HCT116 (cell line): ENCODE results near the gene SQSTM1. TPM values are rescaled to one million over a fixed set of nuclear protein-coding genes. Genes with fewer than 3 reads are reported as not detected.

ENCODE experiments used
- ATAC-seq: fragments of 200-7000 bp; cut with Tn5 transposase; 2 replicates; pipeline ENCODE4 v1.9.1; 2020; ENCODE audit warnings: mild to moderate bottlenecking, moderate library complexity
- BruUV-seq: library from RNA; stranded (reverse); fragments of 400-500 nt; replicated peaks from 2 replicates; lab custom pipeline; 2021; lab: Mats Ljungman, UMichigan
- CTCF ChIA-PET: fragments of 300-600 bp; sonication (Branson Sonifier 250); formaldehyde crosslinking; loops from one replicate; lab custom pipeline; 2021; ENCODE audit warnings: antibody characterized with exemption; lab: Charles Lee
- POLR2A ChIA-PET: fragments of 300-600, 350-600 bp; sonication (Branson Sonifier 250); formaldehyde crosslinking; loops from one replicate; lab custom pipeline; 2021; ENCODE audit warnings: antibody characterized with exemption; lab: Charles Lee
- RAD21 ChIA-PET, 2 experiments: fragments of 300-600 bp; sonication (Branson Sonifier 250); formaldehyde crosslinking; loops; one replicate each; lab custom pipeline; 2023; ENCODE audit warnings: low total read pairs in 2 of 2; ENCODE audit not compliant: uncharacterized antibody in 2 of 2, unreplicated experiment in 2 of 2, low non-redundant PET in 1 of 2; lab: Charles Lee
- DNase-seq: peaks from one replicate; pipeline ENCODE4 v3.0.0-alpha.2; 2010; ENCODE audit warnings: low read depth, low spot score
- H2AFZ ChIP-seq: fragments of 200-600 bp; shearing (Covaris generic), sonication (generic); 2 replicates; pipeline ENCODE4 v1.6.1; 2017; ENCODE audit warnings: low read depth, mixed run types, mixed read lengths, antibody characterized with exemption, low read length; ENCODE audit not compliant: poor library complexity, severe bottlenecking
- H3K27ac ChIP-seq: 2 replicates; pipeline ENCODE4 v1.5.1; 2012; ENCODE audit warnings: low read depth, low read length
- H3K27me3 ChIP-seq: fragments of 200-600 bp; sonication (generic); 2 replicates; pipeline ENCODE4 v1.6.1; 2016; ENCODE audit warnings: mixed run types, low read length, mixed read lengths; ENCODE audit not compliant: insufficient read depth
- H3K36me3 ChIP-seq, 2 experiments: fragments of 200-500 bp in 1 of 2; fragments of 200-600 bp in 1 of 2; sonication (Bioruptor generic) in 1 of 2; sonication (generic) in 1 of 2; 2 replicates each; pipeline versions ENCODE4 v1.5.1 to v1.6.1; 2014 to 2016; ENCODE audit warnings: low read length in 2 of 2, inconsistent platforms in 1 of 2, mixed read lengths in 1 of 2, mixed run types in 1 of 2; ENCODE audit not compliant: insufficient read depth in 2 of 2, control insufficient read depth in 1 of 2
- H3K4me1 ChIP-seq, 2 experiments: fragments of 200-600 bp in 1 of 2; sonication (generic) in 1 of 2; 2 replicates each; pipeline versions ENCODE4 v1.5.1 to v1.6.1; 2012 to 2017; ENCODE audit warnings: low read length in 2 of 2, inconsistent platforms in 1 of 2, mild to moderate bottlenecking in 1 of 2, mixed read lengths in 1 of 2, mixed run types in 1 of 2, moderate library complexity in 1 of 2; ENCODE audit not compliant: insufficient read depth in 2 of 2, control insufficient read depth in 1 of 2
- H3K4me2 ChIP-seq: fragments of 200-600 bp; sonication (generic); 2 replicates; pipeline ENCODE4 v1.6.1; 2017; ENCODE audit warnings: mixed run types, low read length, mixed read lengths
- H3K4me3 ChIP-seq, 2 experiments: fragments of 200-600 bp in 1 of 2; sonication (generic) in 1 of 2; replicated peaks in 1 of 2; 2 replicates each; pipeline ENCODE4 v1.5.1; 2011 to 2016; ENCODE audit warnings: low read length in 2 of 2, control low read depth in 1 of 2, low read depth in 1 of 2, mild to moderate bottlenecking in 1 of 2, mixed read lengths in 1 of 2, mixed run types in 1 of 2
- H3K79me2 ChIP-seq: fragments of 200-600 bp; sonication (generic); 2 replicates; pipeline ENCODE4 v1.6.1; 2017; ENCODE audit warnings: mild to moderate bottlenecking, mixed run types, low read length, moderate library complexity, mixed read lengths; ENCODE audit not compliant: insufficient read depth
- H3K9ac ChIP-seq: fragments of 200-600 bp; sonication (generic); 2 replicates; pipeline ENCODE4 v1.6.1; 2016; ENCODE audit warnings: low read length, mixed read lengths
- H3K9me2 ChIP-seq: fragments of 200-600 bp; sonication (generic), shearing (Covaris generic); 2 replicates; pipeline ENCODE4 v1.6.1; 2017; ENCODE audit warnings: mixed run types, mild to moderate bottlenecking, moderate library complexity; ENCODE audit not compliant: insufficient read depth
- H3K9me3 ChIP-seq, 2 experiments: fragments of 200-500 bp in 1 of 2; fragments of 200-600 bp in 1 of 2; sonication (Bioruptor generic) in 1 of 2; sonication (generic) in 1 of 2; 2 replicates each; pipeline ENCODE4 v1.6.1; 2014 to 2017; ENCODE audit warnings: low read length in 2 of 2, mixed read lengths in 2 of 2, inconsistent platforms in 1 of 2, low read depth in 1 of 2, mild to moderate bottlenecking in 1 of 2, mixed run types in 1 of 2, moderate library complexity in 1 of 2; ENCODE audit not compliant: control insufficient read depth in 1 of 2, insufficient read depth in 1 of 2
- H4K20me1 ChIP-seq: fragments of 200-600 bp; sonication (generic), shearing (Covaris generic); 2 replicates; pipeline ENCODE4 v1.6.1; 2017; ENCODE audit warnings: mixed run types, mild to moderate bottlenecking, moderate library complexity; ENCODE audit not compliant: insufficient read depth
- ATF3 ChIP-seq: IDR thresholded peaks from 2 replicates; pipeline ENCODE4 v1.6.1; 2012
- CBX3 ChIP-seq: IDR thresholded peaks from 2 replicates; pipeline ENCODE4 v1.6.1; 2012; ENCODE audit warnings: low read depth
- CTCF ChIP-seq, 3 experiments: fragments of 200-600 bp in 1 of 3; sonication (generic) in 1 of 3; IDR thresholded peaks in 2 of 3; conservative IDR thresholded peaks in 1 of 3; 2 replicates each; pipeline ENCODE4 v1.5.1; 2012 to 2017; ENCODE audit warnings: low read depth in 2 of 3, low read length in 2 of 3, antibody characterized with exemption in 1 of 3, borderline replicate concordance in 1 of 3, control low read depth in 1 of 3, mild to moderate bottlenecking in 1 of 3, mixed read lengths in 1 of 3, mixed run types in 1 of 3, moderate library complexity in 1 of 3; ENCODE audit not compliant: insufficient read depth in 1 of 3
- EGR1 ChIP-seq: IDR thresholded peaks from 2 replicates; pipeline ENCODE4 v1.6.1; 2012; ENCODE audit warnings: low read depth
- ELF1 ChIP-seq: IDR thresholded peaks from 2 replicates; pipeline ENCODE4 v1.6.1; 2012; ENCODE audit warnings: low read depth, borderline replicate concordance
- EZH2phosphoT487 ChIP-seq: fragments of 200-600 bp; IDR thresholded peaks from 2 replicates; pipeline ENCODE4 v1.6.1; 2018; ENCODE audit warnings: antibody characterized with exemption, borderline replicate concordance
- JUND ChIP-seq: IDR thresholded peaks from 2 replicates; pipeline ENCODE4 v1.6.1; 2012
- MAX ChIP-seq: IDR thresholded peaks from 2 replicates; pipeline ENCODE4 v1.6.1; 2012
- POLR2A ChIP-seq: IDR thresholded peaks from 2 replicates; pipeline ENCODE4 v1.7.0; 2011; ENCODE audit warnings: borderline replicate concordance; ENCODE audit not compliant: insufficient read depth, insufficient read length; ENCODE audit errors: extremely low read depth
- POLR2AphosphoS5 ChIP-seq: IDR thresholded peaks from 2 replicates; pipeline ENCODE4 v1.6.1; 2011; ENCODE audit warnings: mild to moderate bottlenecking, low read depth, low read length, moderate library complexity
- SIN3A ChIP-seq: IDR thresholded peaks from 2 replicates; pipeline ENCODE4 v1.6.1; 2012; ENCODE audit warnings: low read depth
- YY1 ChIP-seq: IDR thresholded peaks from 2 replicates; pipeline ENCODE4 v1.6.1; 2011; ENCODE audit warnings: low read length, low read depth, moderate library complexity, mild to moderate bottlenecking; ENCODE audit not compliant: insufficient replicate concordance; ENCODE audit errors: extremely low read depth
- ZBTB33 ChIP-seq: IDR thresholded peaks from 2 replicates; pipeline ENCODE4 v1.6.1; 2011; ENCODE audit warnings: mild to moderate bottlenecking, low read length, moderate library complexity; ENCODE audit not compliant: insufficient replicate concordance; ENCODE audit errors: extremely low read depth
- ZFX ChIP-seq: fragments of 450-650 bp; IDR thresholded peaks from 2 replicates; pipeline ENCODE4 v1.6.1; 2017
- ZNF274 ChIP-seq: fragments of 200-500 bp; sonication (Bioruptor generic); IDR thresholded peaks from 2 replicates; pipeline ENCODE4 v1.6.1; 2014; ENCODE audit warnings: mild to moderate bottlenecking, low read depth, low read length, inconsistent platforms
- intact Hi-C: fragments of 100-400 bp; cut with micrococcal nuclease; formaldehyde crosslinking; loops from 2 replicates; pipeline ENCODE4 v1.10.0; 2022
- microRNA counts: library from miRNA; unstranded; fragments of <30 nt; microRNA quantifications from one replicate; lab custom pipeline; 2015
- microRNA-seq: library from miRNA; unstranded; fragments of <30 nt; microRNA quantifications from one replicate; pipeline ENCODE4, GENCODE V29; 2016; ENCODE audit warnings: borderline number of aligned reads
- total RNA-seq: library from RNA; stranded (reverse); gene quantifications from one replicate; pipeline ENCODE4 v1.2.1, GENCODE V29; 2021; ENCODE audit not compliant: unreplicated experiment

SQSTM1 gene
- total RNA-seq, 1 experiment from 2014 or later, result 299 TPM

DNA sequence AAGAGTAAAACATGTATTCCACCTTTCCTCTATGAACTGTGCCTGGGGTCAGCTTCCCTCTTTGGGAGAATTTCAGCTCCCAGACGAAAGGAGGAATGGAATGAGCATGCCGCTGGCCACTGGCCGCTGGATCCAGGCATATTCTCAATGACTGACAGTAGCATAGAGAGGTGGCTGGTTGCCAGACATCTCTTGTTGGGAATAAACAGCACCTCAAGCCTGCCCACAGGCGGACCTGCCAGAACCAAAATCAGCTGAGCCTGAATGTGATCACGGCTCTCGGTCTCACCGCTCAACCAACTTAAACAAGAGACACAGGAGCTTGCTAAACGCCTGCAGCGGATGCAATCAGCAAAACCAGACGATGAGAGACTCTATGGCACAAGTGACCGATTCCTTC lies 66.4 kb downstream of the SQSTM1 start:
- Histone ChIP-seq H3K27ac (no peak overlapping the region), H3K4me3 (no peak overlapping the region), H3K36me3 (peaks cover 42 to 86% of the 10 kb centered on the region in 2 experiments), H3K9me2 (no peaks in the 10 kb centered on the region), H3K4me1 (no peaks in the 10 kb centered on the region), H4K20me1 (no peaks in the 10 kb centered on the region), H3K4me2 (no peak overlapping the region), H3K79me2 (no peaks in the 10 kb centered on the region), H2AFZ (no peak overlapping the region), H3K27me3 (no peaks in the 10 kb centered on the region), H3K9ac (no peak overlapping the region), H3K9me3 (peaks cover 18 to 19% of the 10 kb centered on the region in 2 experiments; a peak in 3 of 4 replicates)
- CTCF ChIA-PET, result no interaction called here
- RAD21 ChIA-PET, result no interaction called here
- DNase-seq (no peak), ATAC-seq (no peak)
- intact Hi-C loops, result no loop called here
- POLR2A ChIA-PET, result no interaction called here
- TF ChIP-seq ZFX (no peak), ELF1 (no peak), EZH2phosphoT487 (no peak), POLR2A (no peak), POLR2AphosphoS5 (no peak), ZNF274 (no peak), CTCF (IDR thresholded peaks at IDR 0.05 in 2 of 3, conservative IDR thresholded peaks at IDR 0.05 in 1 of 3; ENCODE audit: borderline replicate concordance in 1 of 3, insufficient read depth in 1 of 3, low read depth in 2 of 3, low read length in 2 of 3) (no peak), CBX3 (no peak), MAX (no peak), SIN3A (no peak), JUND (no peak), ZBTB33 (no peak), YY1 (no peak), EGR1 (no peak), ATF3 (no peak)
- BruUV-seq, result no TSS peak

MicroRNAs encoded within 50 kb of the gene (microRNA counts, 767-probe panel; counts per million panel counts)
- not detected for microRNA hsa-miR-1229 (lab: Ali Mortazavi, UCI)

Small RNA genes within 50 kb of the gene (microRNA-seq; reads per million reads assigned to microRNA genes)
- 7.3 reads per million, percentile 20 among the genes with 10 or more reads in this experiment for gene MIR1229

Other genes with a start within 250 kb of the SQSTM1 start
- gene HNRNPH1, start 197.2 kb upstream of the SQSTM1 start, total RNA-seq, result 788 TPM
- not detected for gene CBY3, start 139.9 kb upstream of the SQSTM1 start, total RNA-seq
- 766 TPM for gene CANX, start 121.9 kb upstream of the SQSTM1 start, total RNA-seq
- gene MAML1, start 88.1 kb upstream of the SQSTM1 start, total RNA-seq, result 29.5 TPM
- 5.0 TPM for gene LTC4S, start 26.9 kb upstream of the SQSTM1 start, total RNA-seq
- gene MGAT4B, start 14.0 kb upstream of the SQSTM1 start, total RNA-seq, result 148 TPM
- 36.2 TPM for gene MRNIP, start 37.9 kb downstream of the SQSTM1 start, total RNA-seq
- 127 TPM for gene TBC1D9B, start 87.0 kb downstream of the SQSTM1 start, total RNA-seq